ENCODE data around the gene ATP2C2. TPM values are rescaled to one million over a fixed set of nuclear protein-coding genes. Genes with fewer than 3 reads are reported as not detected.

The ATP2C2 gene
- total RNA-seq, 1 donor from 2014 or later = not detected

DNA sequence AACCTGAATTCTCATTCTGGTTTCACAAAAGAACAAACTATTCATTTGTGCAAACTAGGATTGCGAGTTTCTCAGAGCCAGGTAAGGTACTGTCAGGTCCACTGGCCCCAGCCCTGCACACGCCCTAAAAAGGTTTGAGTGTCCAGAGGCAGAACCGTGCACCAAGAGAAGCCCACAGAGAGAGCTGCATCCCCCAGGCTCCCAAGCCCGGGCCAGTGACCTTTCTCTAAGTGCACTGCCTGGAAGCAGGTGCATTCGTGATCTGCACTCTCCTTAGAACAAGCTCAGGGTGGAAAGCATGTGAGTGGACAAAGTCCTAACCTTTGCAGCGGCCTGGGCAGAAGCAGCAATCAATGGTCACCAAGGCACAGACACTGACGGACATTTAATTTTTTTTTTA, 109.3 kb downstream of the ATP2C2 start:
- peaks cover 62% of the 10 kb centered on the region for H3K36me3 Mint-ChIP-seq (ENCODE audit: low read depth)
- H3K27ac Mint-ChIP-seq = no peak overlapping the region
- H3K4me3 Mint-ChIP-seq (ENCODE audit: low read depth) = no peak overlapping the region
- peaks cover 14% of the 10 kb centered on the region for H3K4me1 Mint-ChIP-seq (ENCODE audit: low read depth)
- no peaks in the 10 kb centered on the region for H3K27me3 Mint-ChIP-seq (ENCODE audit: low read depth)
- H3K9me3 Mint-ChIP-seq = peaks cover 23% of the 10 kb centered on the region
- intact Hi-C loops (cut with micrococcal nuclease) = no loop called here
- DNase-seq (ENCODE audit: low spot score) = no peak

DNA sequence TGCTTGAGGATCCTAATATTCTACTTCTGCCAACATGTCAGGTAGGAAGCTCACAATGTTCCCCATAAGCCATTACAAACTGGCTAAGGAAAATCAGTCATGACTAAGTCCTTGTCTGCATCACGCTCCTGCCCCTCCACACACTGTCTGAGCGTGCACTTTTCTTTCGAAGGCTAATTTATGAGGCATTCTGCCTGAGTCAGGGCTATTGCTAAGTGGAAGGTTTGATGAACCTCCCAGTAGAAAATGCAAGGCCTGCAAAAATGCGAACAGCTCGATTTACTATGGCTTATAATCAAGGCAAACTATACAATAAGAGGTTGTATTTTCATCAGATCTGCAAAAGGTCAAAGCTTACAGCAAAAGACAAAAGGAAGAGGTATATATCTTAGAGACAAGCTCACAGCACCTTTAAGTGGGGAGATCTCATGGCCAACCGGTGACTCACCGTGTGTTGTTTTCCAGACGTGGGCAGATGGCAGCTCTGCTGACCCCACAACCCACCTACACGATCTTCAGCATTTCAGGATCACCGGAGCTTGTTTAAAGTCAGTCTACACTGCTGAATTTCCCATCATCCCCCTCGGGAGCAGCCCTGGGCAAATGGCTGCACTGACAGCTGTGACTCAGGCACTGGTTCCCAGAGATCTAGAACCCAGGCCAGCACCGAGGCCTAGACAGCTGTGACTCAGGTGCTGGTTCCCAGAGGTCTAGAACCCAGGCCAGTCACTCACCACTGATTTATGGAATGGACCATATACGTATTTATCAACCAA, 110.0 kb downstream of the ATP2C2 start:
- Mint-ChIP-seq H3K4me3 (ENCODE audit: low read depth) (no peak overlapping the region), H3K9me3 (peaks cover 16% of the 10 kb centered on the region), H3K4me1 (ENCODE audit: low read depth) (peaks cover 14% of the 10 kb centered on the region), H3K27ac (no peak overlapping the region), H3K36me3 (ENCODE audit: low read depth) (peaks cover 58% of the 10 kb centered on the region), H3K27me3 (ENCODE audit: low read depth) (no peaks in the 10 kb centered on the region)
- no peak for DNase-seq (ENCODE audit: low spot score)
- intact Hi-C loops (cut with micrococcal nuclease) = no loop called here

DNA sequence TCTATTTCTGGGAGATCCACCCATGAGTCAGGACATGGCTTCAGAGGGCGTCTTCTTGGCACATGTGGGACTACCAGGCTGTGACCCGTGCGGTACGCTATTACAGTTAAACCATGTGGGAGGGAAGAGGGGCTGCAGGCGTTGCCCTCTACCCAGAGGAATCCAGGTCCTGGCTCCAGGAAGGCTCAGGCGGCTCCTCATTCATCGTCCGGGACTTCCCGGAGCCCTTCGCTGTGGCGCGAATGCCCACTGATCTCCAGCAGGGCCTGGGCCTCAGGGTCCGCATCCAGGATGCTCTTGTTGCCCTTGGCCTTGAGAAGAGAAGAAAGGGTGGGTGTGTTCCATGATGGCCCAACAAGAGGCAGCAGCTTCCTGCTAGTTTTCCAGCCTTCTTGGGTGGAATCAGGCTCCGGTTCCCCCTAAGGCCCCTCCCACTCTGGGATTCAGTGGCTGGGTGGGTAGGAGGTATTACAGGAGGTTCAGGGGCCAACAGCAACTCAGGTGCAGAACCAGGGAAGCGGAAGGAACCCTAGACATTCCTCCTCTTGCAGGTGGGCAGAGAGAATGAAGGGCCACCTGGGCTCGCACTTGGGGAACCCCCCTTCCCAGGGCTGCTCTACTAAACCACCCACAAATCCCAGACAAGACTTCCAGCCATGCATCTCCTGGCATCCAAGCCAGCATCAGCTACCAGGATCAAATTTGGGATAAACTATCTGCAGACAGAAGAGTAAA, 111.5 kb downstream of the ATP2C2 start:
- Mint-ChIP-seq H3K36me3 (ENCODE audit: low read depth) (peaks cover 50% of the 10 kb centered on the region), H3K27me3 (ENCODE audit: low read depth) (no peaks in the 10 kb centered on the region), H3K4me1 (ENCODE audit: low read depth) (peaks cover 14% of the 10 kb centered on the region), H3K9me3 (peaks cover 4% of the 10 kb centered on the region), H3K27ac (no peak overlapping the region), H3K4me3 (ENCODE audit: low read depth) (no peak overlapping the region)
- DNase-seq (ENCODE audit: low spot score) = no peak
- intact Hi-C loops (cut with micrococcal nuclease) = no loop called here

DNA sequence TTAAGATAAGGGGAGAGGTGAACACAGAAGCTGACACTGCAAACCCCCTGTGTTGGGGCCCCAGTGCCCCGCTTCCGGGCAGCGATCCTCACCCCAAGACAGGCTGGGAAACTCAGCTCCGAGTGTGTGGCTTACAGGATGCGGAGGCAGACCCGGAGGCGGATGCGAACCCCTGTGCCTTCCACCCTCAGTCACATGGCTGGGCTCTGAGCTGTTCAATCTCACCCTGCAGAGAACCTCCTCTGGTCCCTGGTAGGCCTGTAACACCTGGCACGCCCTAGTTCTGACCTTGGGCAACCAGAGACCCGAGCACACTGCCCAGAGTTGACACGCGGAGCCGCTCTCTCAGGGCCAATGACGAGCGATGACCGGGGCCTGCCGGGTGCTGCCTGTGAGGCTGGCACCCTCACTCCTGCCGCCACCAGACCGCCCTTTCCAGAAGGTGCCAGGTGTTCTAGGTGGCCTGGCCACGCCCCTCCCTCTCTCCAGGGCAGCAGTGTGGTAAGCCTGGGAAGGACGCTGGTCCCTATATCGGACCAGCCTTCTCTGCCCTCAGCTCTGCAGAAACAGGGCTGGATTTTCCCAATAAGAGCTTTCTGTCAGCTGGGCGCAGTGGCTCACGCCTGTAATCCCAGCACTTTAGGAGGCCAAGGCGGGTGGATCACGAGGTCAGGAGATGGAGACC, 112.9 kb downstream of the ATP2C2 start:
- DNase-seq (ENCODE audit: low spot score) = no peak
- peaks cover 6% of the 10 kb centered on the region for H3K4me1 Mint-ChIP-seq (ENCODE audit: low read depth)
- H3K27ac Mint-ChIP-seq = no peak overlapping the region
- H3K9me3 Mint-ChIP-seq = no peaks in the 10 kb centered on the region
- peaks cover 46% of the 10 kb centered on the region for H3K36me3 Mint-ChIP-seq (ENCODE audit: low read depth)
- H3K27me3 Mint-ChIP-seq (ENCODE audit: low read depth) = no peaks in the 10 kb centered on the region
- intact Hi-C loops (cut with micrococcal nuclease) = no loop called here
- no peak overlapping the region for H3K4me3 Mint-ChIP-seq (ENCODE audit: low read depth)

DNA sequence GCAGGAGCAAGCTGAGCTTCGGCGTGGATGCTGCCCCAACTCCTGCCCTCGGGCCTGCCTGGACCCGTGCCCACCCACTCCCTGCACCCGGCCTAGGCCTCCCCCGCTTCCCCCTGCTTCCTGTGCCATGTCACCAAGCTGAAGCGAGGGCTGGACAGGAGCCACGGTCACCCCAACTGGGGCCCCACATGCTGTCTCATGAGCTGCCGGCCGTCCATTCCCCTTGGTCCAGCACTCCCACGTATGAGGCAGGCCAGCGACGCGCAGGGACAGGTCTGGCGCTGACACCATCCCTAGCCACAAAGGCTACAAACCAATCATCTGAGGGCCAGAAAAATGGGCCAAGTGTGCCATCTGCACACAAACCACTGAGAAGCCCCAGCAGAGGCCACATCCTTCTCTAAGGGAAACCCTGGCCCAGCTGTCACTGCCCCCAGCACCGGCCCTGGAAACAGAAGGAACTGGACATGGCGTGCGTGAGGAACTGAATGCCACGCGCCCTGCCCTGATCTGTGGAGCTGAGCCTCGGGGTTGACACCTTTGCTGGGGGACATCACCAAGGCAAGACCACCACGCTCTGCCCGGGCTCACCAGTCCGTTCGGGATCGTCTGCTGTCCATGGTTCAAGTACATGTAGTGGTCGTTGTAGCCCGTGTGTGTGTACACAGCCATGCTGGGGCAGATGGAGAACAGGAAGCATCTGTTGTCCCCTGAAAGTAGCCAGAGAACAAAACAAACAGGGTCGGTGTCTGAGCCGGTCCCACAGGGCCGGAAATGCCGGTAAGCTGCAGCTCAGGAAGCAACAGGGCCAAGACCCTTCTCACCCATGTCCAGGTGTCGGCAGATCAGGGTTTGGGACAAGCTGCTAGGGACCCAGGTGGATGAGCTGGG, 113.9 kb downstream of the ATP2C2 start:
- no peak for DNase-seq (ENCODE audit: low spot score)
- Mint-ChIP-seq H3K27me3 (ENCODE audit: low read depth) (no peaks in the 10 kb centered on the region), H3K4me1 (ENCODE audit: low read depth) (peaks cover 6% of the 10 kb centered on the region), H3K36me3 (ENCODE audit: low read depth) (peaks cover 46% of the 10 kb centered on the region), H3K27ac (no peak overlapping the region), H3K9me3 (no peaks in the 10 kb centered on the region), H3K4me3 (ENCODE audit: low read depth) (no peak overlapping the region)
- intact Hi-C loops (cut with micrococcal nuclease) = no loop called here

DNA sequence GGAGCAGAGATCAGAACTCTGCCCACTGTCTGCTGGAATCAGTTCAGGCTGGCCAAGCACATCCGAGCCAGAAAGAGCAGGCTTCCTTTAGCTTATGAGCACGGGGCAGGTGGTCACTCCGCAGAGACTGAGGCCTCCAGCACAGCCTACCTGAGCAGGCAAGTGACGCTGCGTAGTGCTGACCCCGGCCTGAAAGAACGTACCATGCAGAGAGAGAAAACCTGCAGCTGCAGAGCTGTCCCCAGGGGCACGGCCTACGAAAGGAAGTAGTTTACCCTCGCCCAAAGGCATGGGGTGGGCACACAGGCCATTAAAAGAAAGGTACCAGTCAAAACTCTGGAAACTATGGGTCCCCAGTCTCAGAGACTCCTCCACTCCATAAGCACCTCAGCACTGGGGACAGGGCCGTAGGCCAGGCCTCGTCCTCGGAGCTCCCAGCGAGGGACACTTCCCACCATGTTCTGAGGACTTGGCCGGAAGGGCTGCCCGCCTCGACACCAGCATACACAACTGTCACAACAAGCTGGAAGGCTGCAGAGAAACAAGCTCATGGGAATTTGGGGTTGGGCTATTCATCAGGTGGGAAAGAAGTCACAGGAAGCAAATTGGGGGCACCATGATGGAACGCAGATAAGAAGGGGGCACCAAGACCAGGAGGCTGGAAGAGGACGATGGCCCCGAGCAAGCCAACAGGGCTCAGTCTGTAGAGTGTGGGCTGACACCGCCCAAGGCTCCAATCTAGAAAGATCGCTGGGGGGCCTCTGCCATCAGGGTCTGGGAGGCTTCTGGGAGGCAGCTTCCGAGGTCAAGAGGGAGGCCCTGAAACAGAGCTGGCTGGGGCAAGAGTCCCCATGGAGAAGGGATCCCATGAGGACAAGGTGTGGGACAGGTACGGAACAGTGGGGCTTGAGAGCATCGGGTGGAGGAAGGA, 114.9 kb downstream of the ATP2C2 start:
- peaks cover 5% of the 10 kb centered on the region for H3K4me1 Mint-ChIP-seq (ENCODE audit: low read depth)
- no peak for DNase-seq (ENCODE audit: low spot score)
- H3K27ac Mint-ChIP-seq = no peak overlapping the region
- H3K9me3 Mint-ChIP-seq = no peaks in the 10 kb centered on the region
- peaks cover 46% of the 10 kb centered on the region for H3K36me3 Mint-ChIP-seq (ENCODE audit: low read depth)
- H3K4me3 Mint-ChIP-seq (ENCODE audit: low read depth) = no peak overlapping the region
- intact Hi-C loops (cut with micrococcal nuclease) = no loop called here
- H3K27me3 Mint-ChIP-seq (ENCODE audit: low read depth) = no peaks in the 10 kb centered on the region

DNA sequence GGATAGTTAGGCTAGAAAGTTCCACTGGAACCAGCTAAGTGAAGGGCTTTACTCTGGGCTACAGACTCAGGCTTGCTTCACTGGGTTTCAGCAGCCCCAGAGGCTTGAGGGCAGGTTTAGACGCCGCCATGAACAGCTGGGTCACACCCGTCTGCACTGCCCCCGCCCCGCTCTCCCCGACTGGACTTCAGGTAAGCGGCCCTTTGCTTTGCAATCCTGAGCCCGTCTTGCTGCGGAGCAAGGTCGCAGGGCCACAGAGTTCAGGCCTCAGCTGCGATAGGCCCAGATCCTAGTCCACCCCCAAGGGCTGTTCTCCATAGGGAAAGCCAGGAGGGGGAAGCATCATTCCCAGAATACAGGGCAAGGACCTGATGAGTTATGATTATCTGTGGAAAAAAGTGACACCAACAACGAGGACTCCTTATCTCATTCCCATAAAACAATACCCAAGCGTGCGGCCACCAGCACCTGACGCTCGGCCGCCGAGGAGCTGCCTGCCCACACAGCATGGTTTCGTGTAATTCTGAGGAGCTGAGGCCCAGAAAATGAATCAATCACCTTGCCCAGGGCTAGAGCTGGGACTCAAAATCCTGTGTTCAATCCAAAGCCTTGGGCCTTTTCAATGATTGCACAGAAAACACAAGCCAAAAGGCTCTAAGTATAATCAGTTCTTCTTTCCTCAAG, 115.7 kb downstream of the ATP2C2 start:
- no peaks in the 10 kb centered on the region for H3K27me3 Mint-ChIP-seq (ENCODE audit: low read depth)
- H3K36me3 Mint-ChIP-seq (ENCODE audit: low read depth) = peaks cover 45% of the 10 kb centered on the region
- no peak overlapping the region for H3K27ac Mint-ChIP-seq
- H3K4me3 Mint-ChIP-seq (ENCODE audit: low read depth) = no peak overlapping the region
- no peak for DNase-seq (ENCODE audit: low spot score)
- no peaks in the 10 kb centered on the region for H3K4me1 Mint-ChIP-seq (ENCODE audit: low read depth)
- no peaks in the 10 kb centered on the region for H3K9me3 Mint-ChIP-seq
- intact Hi-C loops (cut with micrococcal nuclease) = loop anchor here (1.0 kb wide), 1 partner anchor 207 kb away; no protein-coding TSS in a partner anchor

DNA sequence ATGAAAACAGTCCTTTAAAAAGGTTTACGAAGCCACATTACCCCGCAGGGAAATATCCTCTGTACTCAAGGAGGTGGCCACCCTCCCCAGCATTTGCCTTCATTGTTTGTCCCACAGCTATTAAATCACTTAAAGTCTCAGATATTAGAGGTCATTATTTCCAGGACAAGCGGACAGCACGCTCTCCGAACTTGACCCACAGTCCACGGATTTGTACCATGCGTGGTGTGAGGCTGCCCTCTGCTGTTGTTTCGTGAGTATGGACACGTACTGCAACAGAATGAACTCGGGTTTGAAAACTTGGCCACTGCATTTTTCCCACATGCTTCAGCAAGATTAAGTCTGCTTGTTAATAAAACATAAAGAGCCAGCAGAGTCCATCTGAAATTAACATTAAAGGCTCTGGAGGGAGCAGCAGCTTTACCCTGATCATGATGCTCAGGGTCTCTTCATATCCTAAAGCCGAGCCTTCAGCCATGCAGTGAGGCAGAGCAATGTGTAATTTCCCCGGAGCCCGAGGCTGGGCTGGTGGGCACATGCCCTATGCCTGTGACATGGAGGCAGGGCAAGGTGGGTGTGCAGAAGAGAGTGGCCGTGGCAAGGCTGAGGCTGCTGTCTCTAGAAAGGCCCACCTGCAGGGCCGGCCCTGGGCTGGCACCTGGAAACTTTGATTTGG, 116.4 kb downstream of the ATP2C2 start:
- DNase-seq (ENCODE audit: low spot score) = no peak
- no peaks in the 10 kb centered on the region for H3K4me1 Mint-ChIP-seq (ENCODE audit: low read depth)
- no peaks in the 10 kb centered on the region for H3K9me3 Mint-ChIP-seq
- no peaks in the 10 kb centered on the region for H3K27me3 Mint-ChIP-seq (ENCODE audit: low read depth)
- H3K27ac Mint-ChIP-seq = no peak overlapping the region
- peaks cover 42% of the 10 kb centered on the region for H3K36me3 Mint-ChIP-seq (ENCODE audit: low read depth)
- H3K4me3 Mint-ChIP-seq (ENCODE audit: low read depth) = no peak overlapping the region
- intact Hi-C loops (cut with micrococcal nuclease) = loop anchor here (1.0 kb wide), 1 partner anchor 207 kb away; no protein-coding TSS in a partner anchor

DNA sequence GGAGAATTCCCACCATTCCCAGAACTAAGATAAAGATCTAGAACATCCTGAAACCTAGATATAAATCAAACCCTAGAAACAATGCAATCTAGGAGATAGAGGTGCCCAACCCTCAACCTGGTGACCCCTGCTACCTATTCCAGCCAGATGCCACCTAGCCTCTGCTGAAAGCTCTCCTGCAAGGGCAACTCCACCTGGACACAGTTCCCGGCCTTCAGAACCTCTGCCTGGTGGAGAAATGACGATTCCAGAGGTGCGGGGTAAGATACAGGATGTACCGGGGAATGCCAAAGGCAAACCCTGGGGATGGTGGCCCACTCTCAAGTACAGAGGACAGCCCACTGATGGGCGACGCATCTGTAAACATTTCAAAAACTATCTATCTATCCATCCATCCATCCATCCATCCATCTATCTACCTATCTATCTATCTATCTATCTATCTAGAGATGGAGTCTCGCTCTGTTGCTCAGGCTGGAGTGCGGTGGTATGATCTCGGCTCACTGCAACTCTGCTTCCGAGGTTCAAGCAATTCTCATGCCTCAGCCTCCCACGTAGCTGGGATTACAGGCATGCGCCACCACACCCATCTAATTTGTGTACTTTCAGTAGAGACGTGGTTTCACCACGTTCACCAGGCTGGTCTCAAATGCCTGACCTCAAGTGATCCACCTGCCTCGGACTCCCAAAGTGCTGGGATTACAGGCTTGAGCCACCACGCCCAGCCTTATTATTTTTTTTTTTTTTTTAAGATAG, 117.1 kb downstream of the ATP2C2 start:
- Mint-ChIP-seq H3K4me1 (ENCODE audit: low read depth) (no peaks in the 10 kb centered on the region), H3K27me3 (ENCODE audit: low read depth) (no peaks in the 10 kb centered on the region), H3K36me3 (ENCODE audit: low read depth) (peaks cover 46% of the 10 kb centered on the region), H3K9me3 (no peaks in the 10 kb centered on the region), H3K4me3 (ENCODE audit: low read depth) (no peak overlapping the region), H3K27ac (no peak overlapping the region)
- DNase-seq (ENCODE audit: low spot score) = no peak
- intact Hi-C loops (cut with micrococcal nuclease) = no loop called here

DNA sequence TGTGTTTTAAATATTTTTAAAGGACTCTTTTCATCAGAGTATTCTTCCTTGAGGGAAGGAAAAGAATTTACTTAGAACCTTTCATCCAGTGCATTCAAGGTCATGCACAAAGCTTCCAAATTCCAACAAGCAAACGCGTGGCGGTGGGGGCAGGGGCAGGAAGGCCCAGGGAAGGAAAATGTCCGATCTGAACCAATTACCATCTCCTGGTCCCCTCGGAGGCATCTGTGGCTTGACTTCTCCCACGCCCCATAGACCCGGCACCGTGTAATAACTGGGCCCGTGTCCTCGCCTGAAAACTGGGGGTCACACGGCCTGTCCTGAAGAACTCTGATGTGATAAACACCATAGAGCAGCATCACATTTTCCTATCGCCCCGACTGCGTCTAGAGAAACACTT, 117.8 kb downstream of the ATP2C2 start:
- no peak overlapping the region for H3K4me3 Mint-ChIP-seq (ENCODE audit: low read depth)
- H3K4me1 Mint-ChIP-seq (ENCODE audit: low read depth) = no peaks in the 10 kb centered on the region
- peaks cover 53% of the 10 kb centered on the region for H3K36me3 Mint-ChIP-seq (ENCODE audit: low read depth)
- H3K9me3 Mint-ChIP-seq = no peaks in the 10 kb centered on the region
- DNase-seq (ENCODE audit: low spot score) = no peak
- no peaks in the 10 kb centered on the region for H3K27me3 Mint-ChIP-seq (ENCODE audit: low read depth)
- H3K27ac Mint-ChIP-seq = no peak overlapping the region
- intact Hi-C loops (cut with micrococcal nuclease) = no loop called here
